HG03432 (cell line): ENCODE data around the gene RXRA.

Source experiments
- ATAC-seq: cut with Tn5 transposase; IDR thresholded peaks from one replicate; pipeline ENCODE4 v1.9.1; 2021; ENCODE audit warnings: mild to moderate bottlenecking, moderate library complexity; ENCODE audit not compliant: unreplicated experiment

The RXRA gene

DNA sequence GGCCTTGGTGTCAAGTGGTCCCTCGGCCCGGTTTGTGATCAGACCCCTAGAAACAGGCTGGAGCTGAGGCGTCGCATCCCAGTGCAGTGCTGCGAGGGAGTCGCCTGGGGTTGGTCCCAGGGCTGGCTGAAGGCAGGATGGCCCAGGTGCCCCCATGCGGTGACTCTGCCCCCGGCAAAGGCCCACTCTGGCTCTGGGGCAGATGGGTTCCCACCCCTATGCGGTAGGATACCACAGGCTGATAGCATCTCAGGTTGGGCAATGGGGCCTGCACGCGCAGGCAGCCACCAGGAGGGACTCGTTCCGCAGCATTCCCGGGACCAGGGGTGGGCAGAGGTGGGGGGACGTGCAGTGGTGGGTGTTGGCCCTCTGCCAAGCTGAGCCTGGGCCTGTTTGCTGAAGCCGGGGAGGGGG is 86.0 kb downstream of the RXRA start:
- no peak for ATAC-seq

GRCh38 chr9:134413112-134413715 is 87.0 kb downstream of the RXRA start:
- ATAC-seq, result no peak

- no peak for ATAC-seq
Measured at GRCh38 chr9:134413890-134414623, 87.8 kb downstream of the RXRA start.

DNA sequence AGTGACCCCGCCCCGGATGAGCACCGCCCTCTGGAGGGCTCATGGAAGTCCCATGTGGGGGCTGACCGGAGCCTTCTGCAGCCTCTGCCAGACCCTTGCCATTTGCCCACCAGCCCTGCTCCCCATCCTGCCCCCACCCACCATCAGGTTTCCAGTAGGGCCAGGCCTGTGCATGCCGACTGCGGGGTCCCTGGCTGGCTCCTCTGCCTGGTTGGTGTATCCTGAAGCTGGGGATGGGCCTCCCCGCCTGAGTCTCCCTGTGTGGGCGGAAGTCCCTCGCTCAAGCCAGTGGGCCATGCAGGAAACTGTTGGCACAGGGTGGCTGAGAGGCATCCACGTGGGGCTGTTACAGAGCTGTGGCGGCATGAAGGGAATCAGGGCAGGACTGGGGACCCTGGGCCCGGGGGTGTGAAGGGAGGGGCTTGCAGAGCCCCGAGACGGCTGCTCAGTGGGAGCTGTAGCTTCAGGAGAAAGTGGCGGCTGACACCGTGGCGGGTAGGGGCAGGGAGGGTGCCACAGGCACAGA is 88.7 kb downstream of the RXRA start:
- ATAC-seq, result no peak

- no peak for ATAC-seq
Measured at GRCh38 chr9:134416385-134417015, 90.2 kb downstream of the RXRA start.

DNA sequence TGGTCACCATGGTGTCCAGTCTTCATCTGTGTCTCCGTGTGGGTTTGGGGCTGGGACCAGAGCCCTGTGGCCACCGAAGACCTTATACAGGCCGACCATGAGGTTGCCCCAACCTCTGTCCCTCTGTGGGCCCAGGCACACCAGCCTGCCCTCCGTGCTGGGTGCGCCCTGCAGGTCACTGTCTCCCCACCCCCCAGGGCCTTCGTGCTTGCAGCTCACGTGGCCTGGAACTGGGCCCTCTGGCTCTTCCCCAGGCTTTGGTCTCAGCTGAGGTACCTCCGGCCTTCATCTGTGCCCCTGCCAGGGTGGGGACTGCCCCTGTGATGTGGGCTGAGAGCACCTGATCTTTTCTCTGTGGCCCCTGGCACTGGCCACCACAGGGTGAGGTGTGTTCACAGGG is 92.1 kb downstream of the RXRA start:
- ATAC-seq, result no peak

- no peak for ATAC-seq
Measured at GRCh38 chr9:134419000-134419683, 92.9 kb downstream of the RXRA start.

DNA sequence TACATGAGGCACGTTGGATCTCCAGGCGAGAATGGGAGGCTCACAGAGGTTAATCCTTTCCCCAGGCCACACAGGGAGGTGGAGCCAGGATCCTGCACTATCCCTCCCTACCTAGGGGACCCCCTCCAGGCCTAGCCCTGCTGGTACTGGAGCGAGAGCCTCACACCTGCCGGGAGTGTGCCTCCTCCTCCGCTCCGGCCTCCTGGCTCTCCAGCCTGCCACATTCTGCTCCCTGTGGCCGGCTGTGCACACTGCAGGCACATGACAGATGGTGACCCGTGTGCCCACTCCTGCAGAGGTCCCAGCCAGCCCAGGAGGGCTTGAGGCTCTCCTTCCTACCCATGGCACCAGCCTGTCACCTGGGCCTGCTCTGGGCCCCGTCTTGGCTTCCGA is 93.4 kb downstream of the RXRA start:
- ATAC-seq, result no peak

GRCh38 chr9:134420281-134420845 is 94.1 kb downstream of the RXRA start:
- ATAC-seq, result no peak

- no peak for ATAC-seq
Measured at GRCh38 chr9:134420974-134421432, 94.7 kb downstream of the RXRA start.

DNA sequence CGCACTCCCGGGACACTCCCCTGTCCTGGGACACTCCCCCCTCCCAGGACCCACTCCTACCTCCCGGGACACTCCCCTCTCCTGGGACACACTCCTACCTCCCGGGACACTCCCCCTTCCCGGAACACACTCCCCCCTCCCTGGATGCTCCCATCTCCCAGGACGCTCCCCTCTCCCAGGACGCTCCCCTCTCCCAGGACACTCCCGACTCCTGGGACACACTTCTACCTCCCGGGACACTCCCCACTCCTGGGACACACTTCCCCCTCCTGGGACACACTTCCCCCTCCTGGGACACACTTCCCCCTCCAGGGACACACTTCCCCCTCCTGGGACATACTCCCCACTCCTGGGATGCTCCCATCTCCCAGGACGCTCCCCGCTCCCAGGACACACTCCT is 95.6 kb downstream of the RXRA start:
- no peak for ATAC-seq

GRCh38 chr9:134422301-134423090 is 96.2 kb downstream of the RXRA start:
- no peak for ATAC-seq

GRCh38 chr9:134423166-134423565 is 96.9 kb downstream of the RXRA start:
- ATAC-seq, result no peak

DNA sequence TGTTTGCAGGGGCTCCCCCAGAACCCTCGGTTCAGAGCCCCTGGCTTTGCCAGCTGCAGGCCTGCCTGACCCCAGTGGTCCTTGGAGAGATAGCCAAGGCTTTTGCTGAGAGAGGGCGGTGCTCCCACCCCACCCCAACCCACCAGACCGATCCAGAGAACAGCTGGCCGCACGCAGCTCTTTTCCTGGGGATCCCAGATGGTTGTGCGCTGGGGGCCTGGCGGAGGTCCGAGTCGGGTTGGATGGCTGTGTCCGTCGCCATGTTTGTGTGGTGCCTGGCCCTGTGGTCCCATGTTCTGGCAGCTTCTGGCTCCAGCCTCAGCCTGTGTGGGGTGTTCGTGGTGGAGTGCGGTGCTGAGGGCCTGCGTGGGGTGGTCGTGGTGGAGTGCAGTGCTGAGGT is 97.5 kb downstream of the RXRA start:
- no peak for ATAC-seq

GRCh38 chr9:134424818-134425217 is 98.6 kb downstream of the RXRA start:
- ATAC-seq, result no peak

- ATAC-seq, result no peak
Measured at GRCh38 chr9:134425401-134425800, 99.1 kb downstream of the RXRA start.

DNA sequence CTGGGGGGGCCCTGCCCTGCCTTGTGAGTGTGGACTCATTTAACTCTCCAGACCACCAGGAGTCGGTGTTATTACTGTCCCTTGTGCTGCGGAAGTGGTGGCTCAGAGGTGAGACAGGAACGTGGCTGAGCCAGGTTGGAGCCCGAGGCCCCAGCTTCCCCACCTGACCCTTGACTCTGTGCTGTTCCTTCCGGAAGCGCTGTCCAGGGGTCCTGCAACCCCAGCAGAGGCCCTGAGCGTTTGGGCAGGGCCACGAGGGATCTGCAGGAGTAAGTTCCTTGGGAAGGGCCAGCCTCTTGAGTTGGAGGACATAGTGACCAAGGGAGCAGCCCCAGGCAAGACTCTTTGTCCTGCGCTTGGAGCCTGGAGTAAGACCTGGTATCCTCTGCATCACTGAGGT is 99.6 kb downstream of the RXRA start:
- ATAC-seq, result no peak

DNA sequence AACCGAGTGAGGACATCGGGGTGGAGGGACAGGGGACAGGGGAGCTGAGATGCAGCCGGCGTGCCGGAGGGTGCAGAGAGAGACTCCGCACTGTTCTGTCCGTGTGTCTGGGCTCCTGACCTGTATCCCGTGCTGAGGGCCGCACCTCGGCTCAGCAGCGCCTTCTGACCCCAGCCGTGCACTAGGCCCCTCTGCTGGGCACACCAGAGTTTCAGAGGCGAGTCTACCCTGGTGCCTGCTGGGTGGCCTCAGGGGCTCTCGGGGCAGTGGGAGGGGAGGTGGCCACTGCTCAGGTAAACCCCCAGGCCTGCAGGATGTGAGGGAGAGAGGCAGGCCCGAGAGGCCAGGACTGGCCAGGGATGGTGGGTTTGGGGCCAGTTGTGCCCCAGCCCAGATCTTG is 100.2 kb downstream of the RXRA start:
- no peak for ATAC-seq

GRCh38 chr9:134427153-134427782 is 101.0 kb downstream of the RXRA start:
- no peak for ATAC-seq

DNA sequence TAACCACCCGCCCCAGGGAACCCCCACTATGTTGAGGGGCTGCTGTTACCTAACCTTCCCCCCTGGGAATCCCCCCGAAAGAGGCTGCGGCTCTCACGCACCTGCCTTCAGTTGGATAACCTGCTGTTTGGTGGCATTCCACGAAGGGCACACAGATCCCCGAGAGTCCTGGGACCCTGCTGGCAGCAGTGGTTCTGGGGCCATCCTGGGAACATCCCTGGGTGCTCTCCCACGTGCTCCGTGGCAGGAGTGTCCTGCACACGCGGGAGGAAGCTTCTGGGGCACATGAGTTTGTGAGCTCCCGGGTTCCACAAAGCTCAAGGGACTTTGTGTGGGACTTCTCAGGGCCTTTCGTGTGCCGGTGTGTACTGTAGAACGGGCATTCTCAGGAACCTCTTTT is 102.3 kb downstream of the RXRA start:
- ATAC-seq, result no peak
